Activated CD8-positive, alpha-beta memory T cell treated with anti-CD3 and anti-CD28 coated beads, Interleukin-2, amount 10 ng/mL, durations not matched to agents 7 days and 5 days (primary cell): ENCODE measurements around the gene ANKRD22. TPM values are rescaled to one million over a fixed set of nuclear protein-coding genes. Genes with fewer than 3 reads are reported as not detected.

Experiments
- ATAC-seq: fragments of 150-1000 bp; cut with Tn5 transposase; one replicate; pipeline ENCODE4 v1.10.0; 2021; ENCODE audit warnings: moderate library complexity
- CTCF ChIA-PET: fragments of 350-600 bp; sonication (Branson Sonifier 250); formaldehyde crosslinking; loops from one replicate; lab custom pipeline; 2021; ENCODE audit warnings: antibody characterized with exemption; lab: Charles Lee
- DNase-seq: peaks from one replicate; pipeline ENCODE4 v3.0.0-alpha.2; 2020
- H3K27ac Mint-ChIP-seq: one replicate; pipeline ENCODE4 v1.8.0; 2021; ENCODE audit warnings: mild to moderate bottlenecking, mixed read lengths
- H3K27me3 Mint-ChIP-seq: one replicate; pipeline ENCODE4 v1.8.0; 2021; ENCODE audit warnings: mixed read lengths
- H3K36me3 Mint-ChIP-seq: one replicate; pipeline ENCODE4 v1.8.0; 2021; ENCODE audit warnings: mild to moderate bottlenecking, mixed read lengths
- H3K4me1 Mint-ChIP-seq: one replicate; pipeline ENCODE4 v1.8.0; 2021; ENCODE audit warnings: mixed read lengths
- H3K4me3 Mint-ChIP-seq: one replicate; pipeline ENCODE4 v1.8.0; 2021; ENCODE audit warnings: mild to moderate bottlenecking, moderate library complexity, mixed read lengths
- H3K9me3 Mint-ChIP-seq: one replicate; pipeline ENCODE4 v1.8.0; 2022; ENCODE audit warnings: low read depth, mixed read lengths
- total RNA-seq, 2 experiments: library from RNA; stranded (reverse); gene quantifications; one replicate each; pipeline ENCODE4 v1.2.3, GENCODE V29; 2021

Gene ANKRD22
- total RNA-seq, 2 experiments from 2014 or later = 0.37 TPM; not detected in 1

DNA sequence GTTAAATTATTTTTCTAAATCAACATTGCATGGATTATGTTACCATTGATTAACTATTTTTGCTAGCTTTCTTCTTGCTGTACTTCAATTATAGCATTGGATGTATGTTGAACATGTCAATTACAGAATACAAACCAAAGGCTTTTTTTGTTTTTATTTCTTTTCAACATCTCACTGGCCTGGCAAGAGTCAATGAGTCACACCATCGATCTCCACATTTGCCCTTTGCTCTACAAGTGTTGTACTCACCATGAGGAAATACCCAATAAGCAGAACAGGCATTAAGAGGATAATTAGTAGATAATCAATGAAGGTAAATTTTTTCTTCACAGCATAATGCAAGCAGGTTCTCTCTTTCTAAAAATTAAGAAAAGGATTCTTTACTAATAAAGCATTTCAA, 23.3 kb downstream of the ANKRD22 start:
- Mint-ChIP-seq H3K4me3 (no peak overlapping the region), H3K27ac (no peak overlapping the region), H3K36me3 (peaks cover 8% of the 10 kb centered on the region), H3K27me3 (no peaks in the 10 kb centered on the region), H3K9me3 (no peaks in the 10 kb centered on the region), H3K4me1 (peaks cover 76% of the 10 kb centered on the region)
- ATAC-seq = no peak
- CTCF ChIA-PET = interaction anchor here (0.7 to 2.8 kb wide), 4 partner anchors 13 to 105 kb away, joined by 3 to 14 read pairs (median 4); no protein-coding TSS in a partner anchor
- DNase-seq = no peak

DNA sequence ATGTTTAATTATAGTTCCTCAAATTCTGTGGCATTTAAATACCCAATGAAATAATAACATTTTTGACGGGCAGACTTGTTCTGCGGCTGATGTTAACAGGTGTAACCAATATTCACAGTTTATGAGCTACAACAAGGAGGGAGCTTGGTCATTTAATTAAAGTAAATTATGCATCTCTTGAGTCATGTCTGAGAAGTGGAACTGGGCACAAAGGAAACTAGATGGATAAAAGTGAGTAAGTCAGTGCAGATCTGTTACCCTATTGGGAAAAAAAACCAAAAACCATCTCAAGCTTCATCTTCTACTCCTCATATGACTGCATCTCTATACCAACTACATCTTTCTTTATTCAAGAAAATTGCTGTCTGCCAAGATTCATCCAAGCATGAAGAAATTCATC, 24.0 kb downstream of the ANKRD22 start:
- Mint-ChIP-seq H3K9me3 (no peaks in the 10 kb centered on the region), H3K4me3 (no peak overlapping the region), H3K27me3 (no peaks in the 10 kb centered on the region), H3K36me3 (peaks cover 8% of the 10 kb centered on the region), H3K27ac (no peak overlapping the region), H3K4me1 (peaks cover 69% of the 10 kb centered on the region)
- ATAC-seq (no peak), DNase-seq (no peak)
- CTCF ChIA-PET = interaction anchor here (1.2 to 2.8 kb wide), 5 partner anchors 9 to 106 kb away, joined by 3 to 14 read pairs (median 4); no protein-coding TSS in a partner anchor

DNA sequence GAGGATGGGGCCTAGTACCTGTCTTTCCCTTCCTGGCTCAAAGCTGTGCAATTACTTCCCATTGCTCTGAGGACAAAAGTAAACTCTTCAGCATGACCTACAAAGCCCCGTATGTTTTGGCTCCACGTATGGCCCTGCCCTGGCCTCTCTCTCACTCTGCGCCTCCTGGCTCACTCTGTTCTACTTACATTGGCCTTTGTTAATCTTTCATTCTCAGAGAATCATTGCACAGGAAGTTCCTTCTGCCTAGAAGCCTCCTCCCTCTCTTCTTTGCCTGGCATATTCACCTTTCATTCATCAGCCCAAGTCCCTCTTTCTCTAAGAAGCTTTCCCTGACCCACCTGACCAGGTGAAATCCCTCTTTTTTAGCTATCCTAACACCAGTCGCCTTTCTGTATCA, 25.3 kb downstream of the ANKRD22 start:
- Mint-ChIP-seq H3K4me1 (peaks cover 61% of the 10 kb centered on the region), H3K36me3 (peaks cover 8% of the 10 kb centered on the region), H3K27me3 (no peaks in the 10 kb centered on the region), H3K9me3 (no peaks in the 10 kb centered on the region), H3K4me3 (no peak overlapping the region), H3K27ac (peak overlapping the region; percentile 63)
- CTCF ChIA-PET = interaction anchor here (1.0 to 2.8 kb wide), 4 partner anchors 11 to 108 kb away, joined by 3 to 14 read pairs (median 4); no protein-coding TSS in a partner anchor
- DNase-seq (no peak), ATAC-seq (no peak)

GRCh38 chr10:88820748-88821401, 30.8 kb downstream of the ANKRD22 start:
- Mint-ChIP-seq H3K4me3 (no peak overlapping the region), H3K9me3 (no peaks in the 10 kb centered on the region), H3K27me3 (no peaks in the 10 kb centered on the region), H3K36me3 (peaks cover 1% of the 10 kb centered on the region), H3K27ac (no peak overlapping the region), H3K4me1 (peaks cover 21% of the 10 kb centered on the region)
- CTCF ChIA-PET = interaction anchor here (1.5 to 1.8 kb wide), 3 partner anchors 10 to 112 kb away, joined by 5 to 9 read pairs (median 8); no protein-coding TSS in a partner anchor
- no peak for ATAC-seq
- no peak for DNase-seq

DNA sequence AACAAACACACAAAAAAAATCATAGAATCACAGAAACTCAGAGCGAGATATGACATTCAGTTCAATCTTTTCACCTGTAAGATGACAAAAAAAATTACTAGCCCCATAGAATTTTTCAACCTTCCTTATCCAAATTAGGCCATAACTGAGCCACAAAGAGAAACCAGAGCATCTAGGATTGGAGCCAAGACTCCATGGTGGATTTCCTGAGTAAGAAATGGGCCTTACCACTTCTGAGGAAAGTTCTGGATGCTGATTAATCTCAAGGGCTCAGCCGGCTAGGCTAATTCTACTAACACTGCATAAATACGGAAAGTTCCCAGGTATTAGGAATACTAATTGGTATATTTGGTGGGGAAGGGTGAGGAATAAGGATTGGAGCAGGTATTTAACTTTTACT, 32.4 kb downstream of the ANKRD22 start:
- Mint-ChIP-seq H3K27me3 (no peaks in the 10 kb centered on the region), H3K9me3 (no peaks in the 10 kb centered on the region), H3K4me1 (peaks cover 8% of the 10 kb centered on the region), H3K27ac (no peak overlapping the region), H3K36me3 (no peaks in the 10 kb centered on the region), H3K4me3 (no peak overlapping the region)
- CTCF ChIA-PET = interaction anchor here (0.8 kb wide), 1 partner anchor 9 kb away, joined by 3 read pairs; no protein-coding TSS in a partner anchor
- ATAC-seq = no peak
- DNase-seq = no peak

GRCh38 chr10:88813200-88813599, 38.4 kb downstream of the ANKRD22 start:
- H3K9me3 Mint-ChIP-seq = no peaks in the 10 kb centered on the region
- H3K36me3 Mint-ChIP-seq = no peaks in the 10 kb centered on the region
- CTCF ChIA-PET = interaction anchor here (0.6 to 1.5 kb wide), 3 partner anchors 16 to 244 kb away, joined by 3 to 6 read pairs (median 3); no protein-coding TSS in a partner anchor
- H3K4me3 Mint-ChIP-seq = no peak overlapping the region
- no peaks in the 10 kb centered on the region for H3K27me3 Mint-ChIP-seq
- no peak overlapping the region for H3K27ac Mint-ChIP-seq
- ATAC-seq = no peak
- peaks cover 6% of the 10 kb centered on the region for H3K4me1 Mint-ChIP-seq
- no peak for DNase-seq

DNA sequence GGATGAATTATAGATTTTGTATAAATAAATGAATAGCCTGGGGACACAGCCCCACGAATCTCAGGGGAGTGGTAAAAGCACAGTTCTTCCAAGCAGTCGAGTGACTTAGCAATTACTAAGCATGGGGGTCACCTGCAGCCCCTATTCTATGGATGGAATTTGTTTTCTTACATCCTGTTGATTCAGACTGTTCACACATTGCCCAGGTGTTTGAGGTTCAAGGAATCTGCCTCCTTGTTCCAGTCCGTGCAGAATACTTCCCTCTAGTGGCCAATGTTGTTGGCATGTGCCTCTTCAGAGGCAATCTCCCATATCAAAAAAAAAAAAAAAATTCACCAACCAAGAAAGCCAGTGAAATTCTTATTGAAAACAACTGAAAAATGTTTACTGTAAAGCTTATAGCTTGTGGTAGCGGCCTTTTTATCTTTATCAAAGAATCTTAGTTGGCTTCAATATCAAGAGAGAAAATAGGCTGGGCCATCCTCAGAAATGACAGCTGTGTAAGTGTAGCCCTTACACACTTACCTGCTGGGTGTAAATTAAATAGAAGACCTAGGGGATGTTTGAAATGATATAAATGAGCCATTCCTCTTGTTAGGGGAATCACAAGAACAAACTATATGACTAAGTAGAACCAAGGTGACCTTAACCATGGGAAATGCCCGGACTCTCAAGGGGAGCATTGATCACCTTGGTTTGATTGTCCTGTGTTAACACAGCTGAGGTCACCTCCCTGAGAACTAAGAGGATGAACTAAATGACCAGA, 41.3 kb downstream of the ANKRD22 start:
- CTCF ChIA-PET = interaction anchor here (0.7 to 3.9 kb wide), 15 partner anchors 8 to 245 kb away, joined by 3 to 24 read pairs (median 4); partner anchors contain the start of genes LIPK, RNLS and STAMBPL1
- DNase-seq = no peak
- no peaks in the 10 kb centered on the region for H3K9me3 Mint-ChIP-seq
- H3K4me1 Mint-ChIP-seq = peaks cover 5% of the 10 kb centered on the region
- peak; percentile 68 for ATAC-seq
- no peak overlapping the region for H3K4me3 Mint-ChIP-seq
- H3K36me3 Mint-ChIP-seq = no peaks in the 10 kb centered on the region
- H3K27ac Mint-ChIP-seq = no peak overlapping the region
- H3K27me3 Mint-ChIP-seq = no peaks in the 10 kb centered on the region

GRCh38 chr10:88809621-88810020, 42.0 kb downstream of the ANKRD22 start:
- Mint-ChIP-seq H3K27ac (no peak overlapping the region), H3K27me3 (no peaks in the 10 kb centered on the region), H3K4me3 (no peak overlapping the region), H3K4me1 (peaks cover 5% of the 10 kb centered on the region), H3K9me3 (no peaks in the 10 kb centered on the region), H3K36me3 (no peaks in the 10 kb centered on the region)
- DNase-seq (no peak), ATAC-seq (no peak)
- CTCF ChIA-PET = interaction anchor here (0.8 to 3.9 kb wide), 7 partner anchors 18 to 226 kb away, joined by 3 to 24 read pairs (median 3); partner anchors contain the start of gene RNLS

DNA sequence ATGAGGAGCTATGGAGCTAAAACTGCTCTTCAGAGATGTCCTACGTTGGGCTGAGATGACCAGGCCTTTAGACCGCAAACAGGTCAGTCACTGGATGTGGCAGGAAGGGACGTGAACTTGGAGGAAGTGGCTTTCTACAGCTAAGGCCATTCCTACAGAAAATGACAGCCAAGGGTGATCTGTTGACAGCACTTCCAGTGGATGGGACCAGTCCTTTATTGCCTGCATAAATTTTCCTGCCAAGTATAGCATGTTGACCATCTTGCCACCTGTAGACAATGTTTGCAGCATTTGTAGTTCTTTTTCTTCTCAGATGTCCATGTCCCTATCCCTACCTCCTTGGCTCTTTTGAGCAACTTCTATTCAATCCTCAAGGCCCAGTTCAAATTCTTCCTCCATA, 45.7 kb downstream of the ANKRD22 start:
- H3K9me3 Mint-ChIP-seq = no peaks in the 10 kb centered on the region
- no peak for ATAC-seq
- H3K4me1 Mint-ChIP-seq = peaks cover 9% of the 10 kb centered on the region
- no peak overlapping the region for H3K27ac Mint-ChIP-seq
- no peak for DNase-seq
- no peaks in the 10 kb centered on the region for H3K36me3 Mint-ChIP-seq
- H3K27me3 Mint-ChIP-seq = peaks cover 5% of the 10 kb centered on the region
- no peak overlapping the region for H3K4me3 Mint-ChIP-seq
- CTCF ChIA-PET = no interaction called here

GRCh38 chr10:88805361-88805760, 46.3 kb downstream of the ANKRD22 start:
- CTCF ChIA-PET = interaction anchor here (0.7 to 1.0 kb wide), 3 partner anchors 111 to 239 kb away, joined by 3 to 7 read pairs (median 3); no protein-coding TSS in a partner anchor
- Mint-ChIP-seq H3K4me1 (peaks cover 14% of the 10 kb centered on the region), H3K9me3 (no peaks in the 10 kb centered on the region), H3K4me3 (no peak overlapping the region), H3K27me3 (peaks cover 5% of the 10 kb centered on the region), H3K36me3 (no peaks in the 10 kb centered on the region), H3K27ac (no peak overlapping the region)
- no peak for ATAC-seq
- DNase-seq = no peak

GRCh38 chr10:88804083-88804812, 47.4 kb downstream of the ANKRD22 start:
- no peak overlapping the region for H3K4me3 Mint-ChIP-seq
- peaks cover 12% of the 10 kb centered on the region for H3K4me1 Mint-ChIP-seq
- DNase-seq (no peak), ATAC-seq (no peak)
- peaks cover 5% of the 10 kb centered on the region for H3K27me3 Mint-ChIP-seq
- no peak overlapping the region for H3K27ac Mint-ChIP-seq
- no peaks in the 10 kb centered on the region for H3K9me3 Mint-ChIP-seq
- CTCF ChIA-PET = interaction anchor here (1.0 to 1.2 kb wide), 2 partner anchors 31 to 110 kb away, joined by 3 to 4 read pairs; no protein-coding TSS in a partner anchor
- H3K36me3 Mint-ChIP-seq = no peaks in the 10 kb centered on the region

DNA sequence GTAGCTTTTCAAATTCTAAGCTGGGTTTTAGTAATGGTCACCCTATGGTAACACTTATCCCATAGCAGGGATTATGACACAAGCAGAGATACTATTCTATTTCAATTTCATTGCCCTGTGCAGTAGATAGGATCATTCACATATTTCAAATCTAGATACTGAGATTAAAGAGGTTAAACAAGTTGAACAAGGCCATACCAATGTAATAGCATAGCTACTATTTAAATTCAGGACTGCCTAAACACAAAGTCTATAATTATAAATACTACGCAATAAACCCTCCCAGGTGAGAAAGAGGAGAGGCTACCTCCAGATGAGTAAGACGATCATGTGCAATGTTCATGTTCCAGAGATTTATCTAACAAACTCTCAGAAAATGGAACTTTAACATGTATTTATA, 48.0 kb downstream of the ANKRD22 start:
- Mint-ChIP-seq H3K36me3 (no peaks in the 10 kb centered on the region), H3K27ac (no peak overlapping the region), H3K4me3 (no peak overlapping the region), H3K27me3 (peaks cover 5% of the 10 kb centered on the region), H3K4me1 (peaks cover 12% of the 10 kb centered on the region), H3K9me3 (no peaks in the 10 kb centered on the region)
- no peak for ATAC-seq
- CTCF ChIA-PET = interaction anchor here (1.2 kb wide), 1 partner anchor 32 kb away, joined by 4 read pairs; no protein-coding TSS in a partner anchor
- no peak for DNase-seq
